Testis (tissue), 3 donors: ENCODE measurements around the gene TRPC4. TPM values are rescaled to one million over a fixed set of nuclear protein-coding genes. Genes with fewer than 3 reads are reported as not detected.

Source experiments
- DNase-seq: peaks from one replicate; pipeline ENCODE4 v3.0.0-alpha.2; 2019
- H3K27ac ChIP-seq, 2 donors: fragments of 200-600 bp; sonication (generic); one replicate each; pipeline ENCODE4 v1.5.1; 2019
- H3K27me3 ChIP-seq: fragments of 200-600 bp; sonication (generic); one replicate; pipeline ENCODE4 v1.5.1; 2019
- H3K36me3 ChIP-seq: fragments of 200-600 bp; sonication (generic); one replicate; pipeline ENCODE4 v1.5.1; 2017; ENCODE audit warnings: low read depth; ENCODE audit errors: missing control alignments
- H3K4me1 ChIP-seq: fragments of 200-600 bp; sonication (generic); one replicate; pipeline ENCODE4 v1.5.1; 2019
- H3K4me3 ChIP-seq, 2 donors: fragments of 200-600 bp; sonication (generic); one replicate each; pipeline ENCODE4 v1.5.1; 2017 to 2019
- H3K9me3 ChIP-seq: fragments of 200-600 bp; sonication (generic); one replicate; pipeline ENCODE4 v1.5.1; 2017
- POLR2A ChIP-seq: fragments of 450-650 bp; IDR thresholded peaks from one replicate; pipeline ENCODE4 v1.6.1; 2017; ENCODE audit warnings: antibody characterized with exemption, mild to moderate bottlenecking, moderate library complexity
- WGBS, 2 donors: methylation state at CpG; one replicate each; pipeline ENCODE4 v1.1.5; 2018; 5-methylcytosine and 5-hydroxymethylcytosine counted together
- intact Hi-C: fragments of 100-400 bp; cut with DNase I; formaldehyde crosslinking; loops from one replicate; pipeline ENCODE4 v1.15.1; 2023; ENCODE audit warnings: low total_unique reads
- polyA plus RNA-seq: library from polyadenylated mRNA; stranded (reverse); fragments of 350-450 nt; fragmentation: Illumina TruSeq; extraction: RNeasy Lipid Tissue Mini Kit (QIAGEN cat#74804); gene quantifications from one replicate; pipeline ENCODE4 v1.2.3, GENCODE V29; 2014; ENCODE audit warnings: low read depth, low replicate concordance; ENCODE audit not compliant: insufficient read depth
- total RNA-seq, 2 donors: library from RNA; depleted of rRNA; stranded (reverse); fragments of >200 nt; gene quantifications; one replicate each; pipeline ENCODE4 v1.2.3, GENCODE V29; 2016
- TF ChIP-seq, protein P1 (sequence below), 3 experiments: fragments of 450-650 bp in 2 of 3; fragments of 200-600 bp in 1 of 3; sonication (generic) in 1 of 3; IDR thresholded peaks; one replicate each; pipeline ENCODE4 v1.5.1; 2016 to 2019; ENCODE audit warnings: antibody characterized with exemption in 3 of 3, mild to moderate bottlenecking in 2 of 3, moderate library complexity in 1 of 3

The TRPC4 gene
- total and polyA plus RNA-seq, 3 donors from 2014 or later, result 0.06 to 0.12 TPM; not detected in 1

DNA sequence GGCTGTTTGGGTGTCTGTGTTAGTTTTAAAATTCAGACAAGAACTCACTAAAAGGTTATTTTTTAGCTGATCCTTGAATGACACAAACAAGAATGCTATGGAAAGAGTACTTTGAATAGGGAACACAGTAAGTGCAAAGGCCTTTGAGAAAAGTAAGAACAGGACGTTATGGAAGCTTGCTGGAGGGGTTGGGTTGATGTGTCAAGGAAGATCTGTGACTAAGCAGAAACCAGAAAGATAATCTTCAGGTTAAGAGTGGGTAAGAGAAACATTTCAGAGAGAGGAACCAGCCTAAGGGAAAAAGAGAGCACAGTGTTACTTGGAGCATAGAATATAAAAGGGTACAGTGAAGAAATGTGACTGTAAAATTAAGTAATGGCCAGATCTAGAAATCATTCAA, 41.2 kb upstream of the TRPC4 start:
- Histone ChIP-seq H3K27ac (no peak overlapping the region), H3K4me3 (no peak overlapping the region), H3K4me1 (no peaks in the 10 kb centered on the region), H3K9me3 (no peaks in the 10 kb centered on the region), H3K36me3 (no peaks in the 10 kb centered on the region), H3K27me3 (no peaks in the 10 kb centered on the region)
- 50 to 61% methylated on average over 1 of the region's 1 CpG for WGBS, 2 donors
- DNase-seq, result no peak
- no peak for TF ChIP-seq POLR2A
- TF ChIP-seq, protein P1, sequence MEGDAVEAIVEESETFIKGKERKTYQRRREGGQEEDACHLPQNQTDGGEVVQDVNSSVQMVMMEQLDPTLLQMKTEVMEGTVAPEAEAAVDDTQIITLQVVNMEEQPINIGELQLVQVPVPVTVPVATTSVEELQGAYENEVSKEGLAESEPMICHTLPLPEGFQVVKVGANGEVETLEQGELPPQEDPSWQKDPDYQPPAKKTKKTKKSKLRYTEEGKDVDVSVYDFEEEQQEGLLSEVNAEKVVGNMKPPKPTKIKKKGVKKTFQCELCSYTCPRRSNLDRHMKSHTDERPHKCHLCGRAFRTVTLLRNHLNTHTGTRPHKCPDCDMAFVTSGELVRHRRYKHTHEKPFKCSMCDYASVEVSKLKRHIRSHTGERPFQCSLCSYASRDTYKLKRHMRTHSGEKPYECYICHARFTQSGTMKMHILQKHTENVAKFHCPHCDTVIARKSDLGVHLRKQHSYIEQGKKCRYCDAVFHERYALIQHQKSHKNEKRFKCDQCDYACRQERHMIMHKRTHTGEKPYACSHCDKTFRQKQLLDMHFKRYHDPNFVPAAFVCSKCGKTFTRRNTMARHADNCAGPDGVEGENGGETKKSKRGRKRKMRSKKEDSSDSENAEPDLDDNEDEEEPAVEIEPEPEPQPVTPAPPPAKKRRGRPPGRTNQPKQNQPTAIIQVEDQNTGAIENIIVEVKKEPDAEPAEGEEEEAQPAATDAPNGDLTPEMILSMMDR (IDR thresholded peaks at IDR 0.05), result no peak
- intact Hi-C loops, result no loop called here

DNA sequence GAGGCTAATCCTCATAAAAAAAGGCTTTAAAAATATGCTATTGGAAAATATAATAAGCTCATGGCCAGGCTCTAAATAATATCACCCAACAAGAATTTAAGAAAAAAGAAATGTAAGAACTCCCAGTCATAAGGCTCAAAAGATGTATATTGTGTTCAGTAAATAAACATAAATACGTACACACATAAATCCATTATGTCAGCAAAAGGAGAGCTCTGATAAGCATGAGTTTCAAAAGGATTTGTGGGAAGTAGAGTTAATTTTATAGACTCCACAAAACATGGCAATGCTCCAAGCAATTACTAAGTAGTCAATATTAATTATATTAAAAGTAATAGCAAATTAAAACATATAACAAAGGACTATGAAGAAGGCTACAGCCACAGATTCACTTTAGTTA, 37.3 kb upstream of the TRPC4 start:
- intact Hi-C loops, result no loop called here
- 84 to 85% methylated on average over 1 of the region's 1 CpG for WGBS, 2 donors
- DNase-seq, result no peak
- no peaks in the 10 kb centered on the region for H3K27me3 ChIP-seq
- TF ChIP-seq POLR2A, result no peak
- TF ChIP-seq, protein P1 (IDR thresholded peaks at IDR 0.05), result no peak
- H3K9me3 ChIP-seq, result no peaks in the 10 kb centered on the region
- H3K4me1 ChIP-seq, result no peaks in the 10 kb centered on the region
- H3K27ac ChIP-seq, result no peak overlapping the region
- H3K36me3 ChIP-seq, result no peaks in the 10 kb centered on the region
- H3K4me3 ChIP-seq, result no peak overlapping the region

DNA sequence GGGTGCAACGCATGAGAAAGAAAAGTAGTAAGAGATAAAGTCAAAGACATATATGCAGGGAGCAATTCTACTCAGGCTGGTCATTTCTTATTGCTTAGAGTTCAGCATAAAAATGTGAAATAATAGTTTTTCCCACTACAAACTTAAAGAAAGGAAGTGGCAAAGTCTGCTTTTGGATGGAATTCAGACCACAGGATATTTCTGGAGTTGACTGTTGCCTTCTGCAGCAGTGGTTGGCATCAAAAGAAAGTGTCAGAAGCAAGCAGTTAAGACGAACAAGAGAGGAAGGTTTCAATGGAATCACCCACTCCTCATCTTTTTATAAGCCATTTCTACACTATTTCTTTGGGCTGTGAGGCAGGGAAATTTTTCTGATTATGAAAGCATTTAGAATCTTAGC, 36.2 kb upstream of the TRPC4 start:
- no peak overlapping the region for H3K27ac ChIP-seq
- no peaks in the 10 kb centered on the region for H3K9me3 ChIP-seq
- intact Hi-C loops, result no loop called here
- no peak for DNase-seq
- no peak overlapping the region for H3K4me3 ChIP-seq
- TF ChIP-seq, protein P1 (IDR thresholded peaks at IDR 0.05), result no peak
- no peak for TF ChIP-seq POLR2A
- H3K36me3 ChIP-seq, result no peaks in the 10 kb centered on the region
- 85 to 87% methylated on average over 2 of the region's 2 CpGs for WGBS, 2 donors
- no peaks in the 10 kb centered on the region for H3K27me3 ChIP-seq
- H3K4me1 ChIP-seq, result no peaks in the 10 kb centered on the region

DNA sequence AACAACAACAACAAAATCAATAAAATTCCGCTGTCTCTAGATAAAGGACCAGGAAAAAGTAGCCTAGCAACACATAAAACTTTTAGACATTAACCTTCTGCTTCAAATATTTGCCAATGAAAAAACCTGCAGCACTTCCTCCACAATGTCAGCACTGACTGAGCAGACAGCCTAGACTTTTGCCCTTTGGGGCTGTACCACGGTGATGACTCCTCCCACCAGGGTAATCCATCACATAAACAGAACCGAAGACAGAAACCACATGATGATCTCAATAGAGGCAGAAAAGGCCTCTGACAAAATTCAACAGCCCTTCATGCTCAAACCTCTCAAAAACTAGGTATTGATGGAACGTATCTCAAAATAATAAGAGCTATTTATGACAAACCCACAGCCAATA, 30.2 kb upstream of the TRPC4 start:
- TF ChIP-seq, protein P1 (IDR thresholded peaks at IDR 0.05), result no peak
- TF ChIP-seq POLR2A, result no peak
- no peak overlapping the region for H3K27ac ChIP-seq
- intact Hi-C loops, result no loop called here
- WGBS, 2 donors, result 67 to 68% methylated on average over 4 of the region's 4 CpGs
- no peaks in the 10 kb centered on the region for H3K27me3 ChIP-seq
- no peak for DNase-seq
- H3K4me1 ChIP-seq, result no peaks in the 10 kb centered on the region
- H3K9me3 ChIP-seq, result no peaks in the 10 kb centered on the region
- H3K36me3 ChIP-seq, result no peaks in the 10 kb centered on the region
- H3K4me3 ChIP-seq, result no peak overlapping the region

DNA sequence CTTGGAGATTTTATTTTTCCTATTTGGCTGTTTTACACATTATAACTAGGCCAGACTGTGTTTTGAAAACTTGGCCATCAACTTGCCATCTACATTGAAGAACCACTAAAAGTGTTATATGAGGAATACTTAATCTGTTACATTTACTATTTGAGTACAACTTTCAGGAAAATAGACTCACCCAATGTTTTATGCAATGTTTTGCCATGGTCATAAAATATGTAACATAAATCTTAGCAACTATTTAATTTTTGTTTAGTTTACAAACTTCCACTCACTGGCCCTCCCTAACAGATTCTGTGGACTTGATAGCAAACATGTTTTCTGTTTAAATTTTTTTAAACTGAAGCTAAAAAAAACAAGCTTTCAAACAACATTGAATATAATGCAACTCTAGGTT, 23.7 kb upstream of the TRPC4 start:
- TF ChIP-seq POLR2A, result no peak
- TF ChIP-seq, protein P1 (IDR thresholded peaks at IDR 0.05), result no peak
- Histone ChIP-seq H3K9me3 (no peaks in the 10 kb centered on the region), H3K4me1 (no peaks in the 10 kb centered on the region), H3K36me3 (no peaks in the 10 kb centered on the region), H3K27me3 (no peaks in the 10 kb centered on the region), H3K4me3 (no peak overlapping the region), H3K27ac (no peak overlapping the region)
- DNase-seq, result no peak
- intact Hi-C loops, result no loop called here
